ES-I3 (cell line): ENCODE measurements around the gene ZNF580.

Experiments
- H3K36me3 ChIP-seq: 2 replicates; pipeline ENCODE4 v1.6.1; 2013; ENCODE audit warnings: mild to moderate bottlenecking, low read length, control low read depth, moderate library complexity; ENCODE audit not compliant: insufficient read depth
- H3K4me1 ChIP-seq: 2 replicates; pipeline ENCODE4 v1.6.1; 2013; ENCODE audit warnings: mild to moderate bottlenecking, control low read depth, low read length; ENCODE audit not compliant: insufficient read depth
- H3K9ac ChIP-seq: 2 replicates; pipeline ENCODE4 v1.6.1; 2013; ENCODE audit warnings: low read depth, mild to moderate bottlenecking, low read length, moderate library complexity
- H3K9me3 ChIP-seq: 2 replicates; pipeline ENCODE4 v1.6.1; 2013; ENCODE audit warnings: mild to moderate bottlenecking, low read length, moderate library complexity; ENCODE audit not compliant: control insufficient read depth, insufficient read depth

Gene ZNF580

DNA sequence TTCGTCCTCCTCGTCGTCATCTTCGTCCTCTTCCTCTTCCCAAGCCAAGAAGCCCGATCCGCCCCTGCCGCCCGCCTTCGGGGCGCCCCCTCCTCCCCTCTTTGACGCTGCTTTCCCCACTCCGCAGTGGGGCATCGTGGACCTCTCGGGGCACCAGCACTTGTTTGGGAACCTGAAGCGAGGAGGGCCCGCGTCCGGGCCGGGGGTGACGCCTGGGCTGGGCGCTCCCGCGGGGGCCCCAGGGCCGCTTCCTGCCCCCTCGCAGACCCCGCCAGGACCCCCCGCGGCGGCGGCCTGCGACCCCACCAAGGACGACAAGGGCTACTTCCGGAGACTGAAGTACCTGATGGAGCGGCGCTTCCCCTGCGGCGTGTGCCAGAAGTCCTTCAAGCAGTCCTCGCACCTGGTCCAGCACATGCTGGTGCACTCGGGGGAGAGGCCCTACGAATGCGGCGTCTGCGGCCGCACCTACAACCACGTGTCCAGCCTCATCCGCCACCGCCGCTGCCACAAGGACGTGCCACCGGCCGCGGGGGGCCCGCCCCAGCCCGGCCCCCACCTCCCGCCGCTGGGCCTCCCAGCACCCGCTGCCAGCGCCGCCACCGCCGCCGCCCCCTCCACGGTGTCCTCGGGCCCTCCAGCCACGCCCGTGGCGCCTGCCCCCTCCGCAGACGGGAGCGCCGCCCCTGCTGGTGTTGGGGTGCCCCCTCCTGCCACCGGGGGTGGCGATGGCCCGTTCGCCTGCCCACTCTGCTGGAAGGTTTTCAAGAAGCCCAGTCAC, 26.7 kb upstream of the ZNF580 start:
- no peaks in the 10 kb centered on the region for H3K9me3 ChIP-seq
- H3K9ac ChIP-seq, result no peak overlapping the region
- H3K4me1 ChIP-seq, result no peaks in the 10 kb centered on the region
- peaks cover 12% of the 10 kb centered on the region for H3K36me3 ChIP-seq

DNA sequence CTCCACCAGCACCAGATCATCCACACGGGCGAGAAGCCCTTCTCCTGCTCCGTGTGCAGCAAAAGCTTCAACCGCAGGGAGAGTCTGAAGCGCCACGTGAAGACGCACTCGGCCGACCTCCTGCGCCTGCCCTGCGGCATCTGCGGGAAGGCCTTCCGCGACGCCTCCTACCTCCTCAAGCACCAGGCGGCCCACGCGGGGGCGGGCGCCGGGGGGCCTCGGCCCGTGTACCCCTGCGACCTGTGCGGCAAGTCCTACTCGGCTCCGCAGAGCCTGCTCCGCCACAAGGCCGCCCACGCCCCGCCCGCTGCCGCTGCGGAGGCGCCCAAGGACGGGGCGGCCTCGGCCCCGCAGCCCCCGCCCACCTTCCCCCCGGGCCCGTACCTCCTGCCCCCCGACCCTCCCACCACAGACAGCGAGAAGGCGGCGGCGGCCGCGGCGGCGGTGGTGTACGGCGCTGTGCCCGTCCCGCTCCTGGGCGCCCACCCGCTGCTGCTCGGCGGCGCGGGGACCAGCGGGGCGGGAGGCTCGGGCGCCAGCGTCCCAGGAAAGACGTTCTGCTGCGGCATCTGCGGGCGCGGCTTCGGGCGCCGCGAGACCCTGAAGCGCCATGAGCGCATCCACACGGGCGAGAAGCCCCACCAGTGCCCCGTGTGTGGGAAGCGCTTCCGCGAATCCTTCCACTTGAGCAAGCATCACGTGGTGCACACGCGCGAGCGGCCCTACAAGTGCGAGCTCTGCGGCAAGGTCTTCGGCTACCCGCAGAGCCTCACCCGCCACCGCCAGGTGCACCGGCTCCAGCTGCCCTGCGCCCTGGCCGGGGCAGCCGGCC, 25.9 kb upstream of the ZNF580 start:
- H3K36me3 ChIP-seq, result peaks cover 7% of the 10 kb centered on the region
- H3K9me3 ChIP-seq, result no peaks in the 10 kb centered on the region
- no peak overlapping the region for H3K9ac ChIP-seq
- H3K4me1 ChIP-seq, result no peaks in the 10 kb centered on the region

DNA sequence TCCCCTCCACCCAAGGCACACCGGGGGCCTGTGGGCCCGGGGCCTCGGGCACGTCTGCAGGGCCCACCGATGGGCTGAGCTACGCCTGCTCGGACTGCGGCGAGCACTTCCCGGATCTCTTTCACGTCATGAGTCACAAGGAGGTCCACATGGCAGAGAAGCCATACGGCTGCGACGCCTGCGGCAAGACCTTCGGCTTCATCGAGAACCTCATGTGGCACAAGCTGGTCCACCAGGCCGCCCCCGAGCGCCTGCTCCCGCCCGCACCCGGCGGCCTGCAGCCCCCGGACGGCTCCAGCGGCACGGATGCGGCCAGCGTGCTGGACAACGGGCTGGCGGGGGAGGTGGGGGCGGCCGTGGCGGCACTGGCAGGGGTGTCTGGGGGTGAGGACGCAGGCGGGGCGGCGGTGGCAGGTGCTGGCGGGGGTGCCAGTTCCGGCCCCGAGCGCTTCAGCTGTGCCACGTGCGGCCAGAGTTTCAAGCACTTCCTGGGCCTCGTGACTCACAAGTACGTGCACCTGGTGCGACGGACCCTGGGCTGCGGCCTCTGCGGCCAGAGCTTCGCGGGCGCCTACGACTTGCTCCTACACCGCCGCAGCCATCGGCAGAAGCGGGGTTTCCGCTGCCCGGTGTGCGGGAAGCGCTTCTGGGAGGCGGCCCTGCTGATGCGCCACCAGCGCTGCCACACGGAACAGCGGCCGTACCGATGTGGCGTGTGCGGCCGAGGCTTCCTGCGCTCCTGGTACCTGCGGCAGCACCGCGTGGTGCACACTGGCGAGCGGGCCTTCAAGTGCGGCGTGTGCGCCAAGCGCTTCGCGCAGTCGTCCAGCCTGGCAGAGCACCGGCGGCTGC, 25.0 kb upstream of the ZNF580 start:
- Histone ChIP-seq H3K36me3 (peaks cover 6% of the 10 kb centered on the region), H3K9me3 (no peaks in the 10 kb centered on the region), H3K9ac (no peak overlapping the region), H3K4me1 (no peaks in the 10 kb centered on the region)

DNA sequence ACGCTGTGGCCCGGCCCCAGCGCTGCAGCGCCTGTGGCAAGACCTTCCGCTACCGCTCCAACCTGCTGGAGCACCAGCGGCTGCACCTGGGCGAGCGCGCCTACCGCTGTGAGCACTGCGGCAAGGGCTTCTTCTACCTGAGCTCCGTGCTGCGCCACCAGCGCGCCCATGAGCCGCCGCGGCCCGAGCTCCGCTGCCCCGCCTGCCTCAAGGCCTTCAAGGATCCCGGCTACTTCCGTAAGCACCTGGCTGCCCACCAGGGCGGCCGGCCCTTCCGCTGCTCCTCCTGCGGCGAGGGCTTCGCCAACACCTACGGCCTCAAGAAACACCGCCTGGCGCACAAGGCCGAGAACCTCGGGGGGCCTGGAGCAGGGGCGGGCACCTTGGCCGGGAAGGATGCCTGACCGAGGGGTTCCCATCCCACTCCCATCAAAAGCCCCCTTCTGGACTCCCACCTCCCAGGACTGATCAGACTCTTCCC, 24.4 kb upstream of the ZNF580 start:
- no peaks in the 10 kb centered on the region for H3K4me1 ChIP-seq
- H3K9me3 ChIP-seq, result no peaks in the 10 kb centered on the region
- H3K36me3 ChIP-seq, result peaks cover 6% of the 10 kb centered on the region
- H3K9ac ChIP-seq, result no peak overlapping the region

DNA sequence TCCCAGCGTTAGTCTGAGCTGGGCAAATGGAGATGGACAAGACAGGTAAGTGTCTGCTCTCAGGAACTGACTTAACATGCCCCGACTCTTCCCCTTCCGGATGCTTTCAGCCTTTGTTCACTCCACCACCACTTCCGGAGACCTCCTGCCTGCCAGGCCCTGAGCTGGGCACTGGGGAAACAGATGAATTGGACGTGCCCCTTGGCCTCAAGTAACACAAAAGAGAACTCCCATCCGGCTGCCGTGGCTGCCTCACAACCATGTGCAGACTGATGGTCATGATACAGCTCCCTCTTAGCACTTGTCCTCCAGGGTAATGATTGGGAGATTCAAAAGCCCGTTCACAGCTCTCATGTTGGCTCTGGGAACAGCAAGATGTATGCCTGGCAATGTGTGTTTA, 23.4 kb upstream of the ZNF580 start:
- Histone ChIP-seq H3K4me1 (no peaks in the 10 kb centered on the region), H3K36me3 (peaks cover 6% of the 10 kb centered on the region), H3K9me3 (no peaks in the 10 kb centered on the region), H3K9ac (no peak overlapping the region)

DNA sequence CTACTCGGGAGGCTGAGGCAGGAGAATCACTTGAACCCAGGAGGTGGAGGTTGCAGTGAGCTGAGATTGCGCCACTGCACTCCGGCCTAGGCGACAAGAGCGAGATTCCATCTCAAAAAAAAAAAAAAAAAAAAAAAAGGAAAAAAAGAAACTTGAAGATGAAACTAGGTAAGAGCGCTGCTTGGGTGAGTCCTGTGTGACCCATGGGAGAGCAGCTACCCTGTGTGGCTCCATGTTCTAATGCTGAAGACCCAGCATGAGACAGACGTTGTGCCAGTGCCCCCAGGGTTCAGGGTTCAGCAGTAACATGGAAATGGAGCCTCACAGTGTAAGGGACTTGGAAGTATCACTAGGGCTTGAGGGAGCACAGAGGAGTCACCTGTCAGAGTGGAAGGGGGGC, 22.4 kb upstream of the ZNF580 start:
- H3K9ac ChIP-seq, result no peak overlapping the region
- H3K4me1 ChIP-seq, result no peaks in the 10 kb centered on the region
- H3K9me3 ChIP-seq, result no peaks in the 10 kb centered on the region
- peaks cover 6% of the 10 kb centered on the region for H3K36me3 ChIP-seq

DNA sequence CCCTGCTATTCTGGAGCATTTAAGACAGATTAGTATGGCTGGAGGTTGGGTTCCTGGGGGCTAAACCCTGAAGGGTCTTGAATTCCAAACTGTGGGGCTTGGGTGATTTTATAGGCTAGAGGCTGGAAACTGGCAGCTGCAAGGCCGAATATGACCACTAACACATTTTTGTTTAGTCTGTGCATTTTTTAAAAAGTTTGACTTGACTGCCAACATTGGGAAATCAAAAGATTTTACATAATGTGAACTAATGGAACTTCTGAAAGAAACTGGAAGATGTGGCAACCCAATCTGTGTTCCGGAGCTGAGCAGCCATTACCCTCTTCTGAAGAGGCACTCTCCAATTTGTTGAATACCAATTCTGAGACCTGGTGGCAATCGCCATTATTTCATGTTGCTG, 21.5 kb upstream of the ZNF580 start:
- H3K4me1 ChIP-seq, result no peaks in the 10 kb centered on the region
- no peak overlapping the region for H3K9ac ChIP-seq
- peaks cover 6% of the 10 kb centered on the region for H3K36me3 ChIP-seq

DNA sequence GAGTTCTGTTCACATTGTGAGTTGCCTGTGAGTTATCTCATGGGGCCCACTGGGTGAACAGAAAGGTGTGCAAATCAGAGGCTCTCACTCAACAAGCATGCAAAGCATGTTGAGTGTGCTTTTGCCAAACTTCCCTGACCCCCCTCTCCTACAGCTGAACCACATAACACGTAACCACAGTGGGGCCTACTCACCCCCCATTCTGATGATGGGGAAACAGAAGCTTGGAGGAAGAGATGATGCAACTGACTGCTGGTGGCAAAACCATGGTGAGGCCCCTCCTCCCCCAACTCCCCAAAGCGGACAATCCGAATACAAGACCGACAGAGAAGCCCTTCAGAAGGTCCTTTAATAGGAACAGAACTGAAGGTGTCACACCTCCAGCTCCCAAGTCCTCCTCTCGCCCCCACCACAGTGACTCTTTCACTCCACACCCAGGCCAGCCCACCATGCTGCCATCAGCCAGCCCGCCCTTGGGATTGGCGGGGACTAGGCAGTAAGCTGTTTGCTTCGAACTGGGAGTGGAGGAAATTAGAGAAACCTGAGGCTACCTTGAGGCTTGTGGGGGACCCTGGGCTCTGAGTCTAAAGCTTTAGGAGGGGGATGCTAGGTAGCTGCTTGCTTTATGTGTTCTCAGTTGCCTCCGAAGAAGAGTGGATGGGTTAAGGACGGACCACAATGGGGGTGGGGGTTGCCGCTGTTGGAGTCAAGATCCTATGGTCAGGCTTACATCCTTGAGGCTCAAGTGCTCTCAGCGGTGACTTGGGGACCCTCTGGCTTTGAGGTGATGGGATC, 20.2 kb upstream of the ZNF580 start:
- Histone ChIP-seq H3K9ac (no peak overlapping the region), H3K4me1 (no peaks in the 10 kb centered on the region), H3K9me3 (no peaks in the 10 kb centered on the region), H3K36me3 (peaks cover 6% of the 10 kb centered on the region)

More for the DNA sequence above, 21.5 kb upstream of the ZNF580 start:
- H3K9me3 ChIP-seq, result no peaks in the 10 kb centered on the region

DNA sequence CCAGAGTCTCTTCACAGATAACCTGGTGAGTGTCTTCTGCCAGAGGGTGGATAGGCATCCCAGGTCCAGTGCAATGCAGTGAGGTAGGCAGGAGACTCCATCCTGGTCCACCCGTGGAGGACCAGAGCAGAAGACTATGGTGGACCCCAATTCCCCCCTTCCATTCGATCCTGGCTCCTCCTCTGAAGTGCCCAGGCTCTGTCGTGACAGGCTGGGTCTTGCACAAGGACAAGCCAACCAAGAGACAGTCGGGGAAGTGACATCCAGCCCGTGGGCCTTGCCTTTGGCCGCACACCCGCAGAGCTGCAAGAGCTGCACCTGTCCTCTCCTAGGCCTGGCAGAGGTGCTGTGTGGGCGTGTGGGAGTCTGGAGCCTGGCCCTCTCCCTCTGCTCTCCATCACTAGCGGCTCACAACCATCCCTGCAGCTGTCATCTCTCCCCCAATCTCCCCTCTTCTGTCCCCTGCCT, 19.6 kb upstream of the ZNF580 start:
- Histone ChIP-seq H3K36me3 (peaks cover 6% of the 10 kb centered on the region), H3K9me3 (no peaks in the 10 kb centered on the region), H3K4me1 (no peaks in the 10 kb centered on the region), H3K9ac (no peak overlapping the region)

DNA sequence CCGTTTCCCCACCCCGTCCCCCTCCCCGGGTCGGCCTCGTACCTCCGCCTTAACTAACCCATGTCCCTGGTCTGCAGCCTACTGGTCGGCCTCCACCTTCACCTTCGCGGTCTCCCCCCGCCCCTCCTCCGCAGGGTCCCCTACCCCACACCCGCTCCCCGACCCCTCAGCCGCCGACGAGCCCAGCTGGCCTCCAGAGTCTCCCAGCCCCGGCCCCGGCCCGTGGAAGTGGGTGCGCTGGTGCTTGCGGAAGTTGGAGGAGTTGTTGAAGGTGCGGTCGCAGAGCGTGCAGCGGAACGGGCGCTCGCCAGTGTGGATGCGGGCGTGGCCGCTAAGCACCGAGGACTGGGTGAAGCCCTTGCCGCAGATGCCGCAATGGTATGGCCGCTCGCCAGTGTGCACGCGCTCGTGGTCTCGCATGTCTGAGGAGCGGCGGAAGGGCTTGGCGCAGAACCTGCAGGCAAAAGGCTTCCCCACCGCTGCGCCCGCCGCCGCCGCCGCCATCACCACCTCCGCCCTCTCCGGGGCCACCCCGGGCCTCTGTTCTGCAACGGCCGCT, 19.1 kb upstream of the ZNF580 start:
- H3K9me3 ChIP-seq, result no peaks in the 10 kb centered on the region
- H3K4me1 ChIP-seq, result no peaks in the 10 kb centered on the region
- H3K36me3 ChIP-seq, result peaks cover 6% of the 10 kb centered on the region
- no peak overlapping the region for H3K9ac ChIP-seq

DNA sequence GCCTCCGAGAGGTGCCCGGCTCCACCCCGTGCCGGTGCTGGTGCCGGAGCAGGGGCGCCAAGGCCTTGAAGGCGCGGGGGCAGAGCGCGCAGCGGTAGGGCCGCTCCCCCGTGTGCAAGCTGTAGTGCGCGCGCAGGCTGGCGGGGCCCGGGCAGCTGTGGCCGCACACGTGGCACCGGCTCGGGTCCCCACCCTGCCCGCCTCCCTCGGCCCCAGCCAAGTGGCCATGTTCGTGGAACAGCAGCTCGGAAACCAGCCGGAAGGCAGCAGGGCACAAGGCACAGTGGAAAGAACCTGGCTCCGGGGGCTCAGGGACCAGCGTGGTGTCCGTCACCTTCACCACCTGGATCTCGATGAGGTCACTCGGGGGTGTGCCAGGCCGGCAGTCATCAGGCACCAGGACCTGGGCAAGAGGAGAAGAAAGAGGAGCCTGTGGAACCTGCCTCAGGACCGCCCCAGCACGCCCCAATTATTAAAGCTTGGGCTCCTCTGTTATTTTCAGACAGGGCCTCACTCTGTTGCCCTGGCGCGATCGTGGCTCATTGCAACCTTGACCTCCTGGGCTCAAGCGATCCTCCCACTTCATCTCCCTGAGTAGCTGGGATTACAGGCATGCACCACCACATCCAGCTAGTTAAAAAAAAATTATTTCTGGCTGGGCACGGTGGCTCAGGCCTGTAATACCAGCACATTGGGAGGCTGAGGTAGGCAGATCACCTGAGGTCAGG, 18.4 kb upstream of the ZNF580 start:
- H3K9ac ChIP-seq, result no peak overlapping the region
- H3K9me3 ChIP-seq, result no peaks in the 10 kb centered on the region
- H3K36me3 ChIP-seq, result peaks cover 3% of the 10 kb centered on the region
- no peaks in the 10 kb centered on the region for H3K4me1 ChIP-seq

DNA sequence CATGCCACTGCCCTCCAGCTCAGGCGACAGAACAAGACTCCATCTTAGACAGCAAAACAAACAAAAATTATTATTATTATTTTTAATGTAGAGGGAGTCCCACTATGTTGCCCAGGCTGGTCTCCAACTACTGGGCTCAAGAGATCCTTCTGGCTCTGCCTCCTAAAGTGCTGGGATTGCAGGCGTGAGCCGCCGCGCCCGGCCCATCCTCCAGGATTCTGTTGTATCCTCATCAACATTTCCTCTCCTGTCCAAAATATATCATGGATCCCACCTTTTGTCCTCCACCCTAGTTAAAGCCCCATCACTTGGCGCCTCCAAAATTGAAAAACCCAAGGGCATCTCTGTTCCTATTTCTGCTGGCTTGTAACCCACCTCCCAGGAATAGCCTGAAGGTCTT, 17.7 kb upstream of the ZNF580 start:
- H3K4me1 ChIP-seq, result no peaks in the 10 kb centered on the region
- H3K9me3 ChIP-seq, result no peaks in the 10 kb centered on the region
- H3K36me3 ChIP-seq, result no peaks in the 10 kb centered on the region; the same call in 1 of the 2 replicates
- no peak overlapping the region for H3K9ac ChIP-seq

DNA sequence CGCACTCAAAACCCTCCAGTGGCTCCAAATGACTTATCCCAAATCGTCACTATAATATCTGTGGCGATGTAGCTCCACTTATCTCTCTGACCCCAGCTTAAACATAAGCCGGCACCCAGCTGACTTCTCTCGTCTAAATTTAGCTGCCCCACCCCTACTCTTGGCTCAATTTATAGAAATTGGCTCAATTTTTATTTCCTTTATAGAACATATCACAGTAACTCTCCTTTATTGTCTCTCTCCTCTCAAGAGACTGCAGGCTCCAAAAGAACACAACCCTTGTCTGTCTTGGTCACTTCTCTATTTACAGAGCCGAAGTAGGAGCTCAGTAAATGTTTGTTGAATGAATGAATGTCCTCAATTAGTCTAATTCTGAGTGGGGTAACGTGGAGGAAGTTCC, 17.2 kb upstream of the ZNF580 start:
- Histone ChIP-seq H3K4me1 (no peaks in the 10 kb centered on the region), H3K9ac (peak overlapping the region; percentile 31; the same call in 1 of the 2 replicates), H3K9me3 (no peaks in the 10 kb centered on the region), H3K36me3 (no peaks in the 10 kb centered on the region; the same call in 1 of the 2 replicates)
